PC-9 (cell line): ENCODE data around the gene RGS3. TPM values are rescaled to one million over a fixed set of nuclear protein-coding genes. Genes with fewer than 3 reads are reported as not detected.

ENCODE experiments used
- Bru-seq: library from RNA; stranded (reverse); fragments of 400-500 nt; gene quantifications from one replicate; lab custom pipeline; 2021; lab: Mats Ljungman, UMichigan
- BruChase-seq, 2 experiments: library from RNA; stranded (reverse); fragments of 400-500 nt; gene quantifications; one replicate each; lab custom pipeline; 2021; lab: Mats Ljungman, UMichigan
- BruUV-seq: library from RNA; stranded (reverse); fragments of 400-500 nt; replicated peaks from 2 replicates; lab custom pipeline; 2021; lab: Mats Ljungman, UMichigan
- CTCF ChIA-PET: fragments of 300-600 bp; sonication (Branson Sonifier 250); formaldehyde crosslinking; loops from one replicate; lab custom pipeline; 2022; ENCODE audit warnings: antibody characterized with exemption; lab: Charles Lee
- POLR2A ChIA-PET: fragments of 300-600 bp; sonication (Branson Sonifier 250); formaldehyde crosslinking; loops from one replicate; lab custom pipeline; 2022; ENCODE audit warnings: antibody characterized with exemption; ENCODE audit not compliant: unreplicated experiment; lab: Charles Lee
- DNase-seq, 2 experiments: peaks; one replicate each; pipeline versions ENCODE4 v3.0.0 to v3.0.0-alpha.2; 2015 to 2022; ENCODE audit warnings: mixed read lengths in 1 of 2
- H2AFZ ChIP-seq: fragments of 200-600 bp; sonication (generic); 2 replicates; pipeline ENCODE4 v1.8.1; 2017; ENCODE audit warnings: antibody characterized with exemption
- H3F3A ChIP-seq: fragments of 200-600 bp; sonication (generic); 2 replicates; pipeline ENCODE4 v1.8.1; 2017; ENCODE audit warnings: antibody characterized with exemption, mild to moderate bottlenecking, low read depth; ENCODE audit not compliant: insufficient read depth
- H3K27ac ChIP-seq: fragments of 200-600 bp; sonication (generic); 2 replicates; pipeline ENCODE4 v1.6.1; 2016; ENCODE audit warnings: mixed run types
- H3K27me3 ChIP-seq: fragments of 200-600 bp; sonication (generic); 2 replicates; pipeline ENCODE4 v1.6.1; 2016; ENCODE audit warnings: low read depth, mixed run types; ENCODE audit not compliant: insufficient read depth
- H3K36me3 ChIP-seq: fragments of 200-600 bp; sonication (generic); 2 replicates; pipeline ENCODE4 v1.6.1; 2016; ENCODE audit warnings: low read depth, mixed run types
- H3K4me1 ChIP-seq: fragments of 200-600 bp; sonication (generic); replicated peaks from 2 replicates; pipeline ENCODE4 v1.6.1; 2016; ENCODE audit warnings: mixed run types; ENCODE audit not compliant: insufficient read depth
- H3K4me2 ChIP-seq: fragments of 200-600 bp; sonication (generic); 2 replicates; pipeline ENCODE4 v1.6.1; 2017; ENCODE audit warnings: mixed run types
- H3K4me3 ChIP-seq: fragments of 200-600 bp; sonication (generic); 2 replicates; pipeline ENCODE4 v1.6.1; 2016; ENCODE audit warnings: mixed run types
- H3K79me2 ChIP-seq: fragments of 200-600 bp; sonication (generic); 2 replicates; pipeline ENCODE4 v1.6.1; 2017; ENCODE audit warnings: low read depth, mixed run types
- H3K9me2 ChIP-seq: fragments of 200-600 bp; sonication (generic); 2 replicates; pipeline ENCODE4 v1.8.1; 2017; ENCODE audit warnings: mild to moderate bottlenecking; ENCODE audit not compliant: insufficient read depth
- H3K9me3 ChIP-seq: fragments of 200-600 bp; sonication (generic); 2 replicates; pipeline ENCODE4 v1.8.1; 2016; ENCODE audit warnings: low read depth; ENCODE audit not compliant: insufficient read depth
- H4K20me1 ChIP-seq: fragments of 200-600 bp; sonication (generic); 2 replicates; pipeline ENCODE4 v1.8.1; 2017; ENCODE audit not compliant: insufficient read depth
- EZH2 ChIP-seq: fragments of 200-600 bp; sonication (generic); IDR thresholded peaks from 2 replicates; pipeline ENCODE4 v1.8.0; 2017; ENCODE audit warnings: antibody characterized with exemption, low read depth
- intact Hi-C: fragments of 100-400 bp; cut with micrococcal nuclease; formaldehyde crosslinking; loops from one replicate; pipeline ENCODE4 v1.10.0; 2022; ENCODE audit not compliant: unreplicated experiment
- long read RNA-seq: library from polyadenylated mRNA; stranded (forward); transcript quantifications from one replicate; pipeline ENCODE4 v2.0.0, GENCODE V29; 2022
- total RNA-seq: library from RNA; stranded (reverse); gene quantifications from 2 replicates; pipeline ENCODE4 v1.2.3, GENCODE V29; 2021
- TF ChIP-seq, protein P1 (sequence below): fragments of 200-600 bp; sonication (generic); conservative IDR thresholded peaks from 2 replicates; pipeline ENCODE4 v1.6.1; 2017; ENCODE audit warnings: mixed run types, antibody characterized with exemption, mild to moderate bottlenecking, moderate library complexity

RGS3 gene
- total RNA-seq (61.8 and 75.8 TPM in 2 replicates), Bru-seq, nascent RNA (percentile 80 among the genes with signal in this experiment), BruChase-seq, experiment 1, labeled RNA remaining after a 2-hour chase (percentile 67 among the genes with signal in this experiment), BruChase-seq, experiment 2, labeled RNA remaining after a 6-hour chase (percentile 70 among the genes with signal in this experiment)
- long read RNA-seq, full-length matches to known transcripts: 12 of 48 reads
- long read RNA-seq, partial matches to known transcripts: 11 of 48 reads
- long read RNA-seq, other reads (novel, unspliced or antisense): 25 of 48 reads

DNA sequence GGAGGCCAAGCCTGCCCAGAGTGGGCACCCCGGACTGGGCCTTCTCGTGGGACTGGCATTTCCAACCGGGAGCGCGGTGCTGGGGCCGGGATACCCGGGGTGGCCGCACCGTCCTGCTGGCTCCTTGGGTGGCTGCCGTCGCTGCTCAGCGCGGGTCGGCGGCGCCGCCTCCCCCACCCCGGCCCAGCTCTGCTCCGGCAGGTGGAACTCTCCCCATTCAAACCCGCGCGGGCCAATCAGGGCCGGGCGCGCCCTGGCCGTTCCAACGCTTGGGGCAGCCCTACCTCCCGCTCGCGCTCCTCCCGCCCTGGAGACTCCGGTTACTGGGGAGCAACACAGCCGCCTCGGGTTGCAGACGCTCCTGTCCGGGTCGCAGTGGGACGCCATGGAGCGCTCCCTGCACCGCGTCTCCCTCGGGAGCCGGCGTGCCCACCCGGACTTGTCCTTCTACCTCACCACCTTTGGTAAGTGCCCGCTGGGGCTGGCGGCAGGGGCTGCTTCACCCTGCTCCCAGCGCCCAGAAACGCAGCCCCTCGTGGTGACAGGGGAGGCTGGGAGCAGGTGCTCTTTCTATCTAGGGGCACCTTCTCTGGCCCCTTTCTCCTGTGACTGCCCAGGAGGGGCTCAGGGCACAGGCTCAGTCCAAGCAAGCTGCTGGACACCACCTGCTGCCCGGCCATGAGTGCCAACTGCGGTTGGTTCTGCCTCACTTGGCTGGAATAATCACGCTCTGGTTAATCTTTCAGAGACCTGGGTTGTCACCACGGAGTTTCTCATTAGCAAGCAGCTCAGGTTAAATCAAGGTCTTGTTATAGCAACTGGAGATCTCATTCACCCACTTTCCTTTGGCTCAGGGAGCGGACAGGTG is at the start of gene RGS3:
Gene RGS3 (plus strand): TSS at position 310 of the 868 bp plus-strand sequence. CDS start 76 bp downstream, at position 386.
- no peaks in the 10 kb centered on the region for H3F3A ChIP-seq
- ChIA-PET POLR2A (interaction anchor here (0.6 kb wide), 2 partner anchors 21 to 58 kb away, joined by 3 to 4 read pairs; no protein-coding TSS in a partner anchor), CTCF (no interaction called here)
- H3K4me3 ChIP-seq: peak within 1 kb of the TSS; percentile 77
- BruUV-seq: no TSS peak
- peak within 1 kb of the TSS; percentile 94 for H2AFZ ChIP-seq
- no peaks in the 10 kb centered on the region for H3K9me2 ChIP-seq
- H3K27ac ChIP-seq: no peak within 1 kb of the TSS
- H3K4me1 ChIP-seq: peaks cover 31% of the 10 kb centered on the region
- TF ChIP-seq, protein P1, sequence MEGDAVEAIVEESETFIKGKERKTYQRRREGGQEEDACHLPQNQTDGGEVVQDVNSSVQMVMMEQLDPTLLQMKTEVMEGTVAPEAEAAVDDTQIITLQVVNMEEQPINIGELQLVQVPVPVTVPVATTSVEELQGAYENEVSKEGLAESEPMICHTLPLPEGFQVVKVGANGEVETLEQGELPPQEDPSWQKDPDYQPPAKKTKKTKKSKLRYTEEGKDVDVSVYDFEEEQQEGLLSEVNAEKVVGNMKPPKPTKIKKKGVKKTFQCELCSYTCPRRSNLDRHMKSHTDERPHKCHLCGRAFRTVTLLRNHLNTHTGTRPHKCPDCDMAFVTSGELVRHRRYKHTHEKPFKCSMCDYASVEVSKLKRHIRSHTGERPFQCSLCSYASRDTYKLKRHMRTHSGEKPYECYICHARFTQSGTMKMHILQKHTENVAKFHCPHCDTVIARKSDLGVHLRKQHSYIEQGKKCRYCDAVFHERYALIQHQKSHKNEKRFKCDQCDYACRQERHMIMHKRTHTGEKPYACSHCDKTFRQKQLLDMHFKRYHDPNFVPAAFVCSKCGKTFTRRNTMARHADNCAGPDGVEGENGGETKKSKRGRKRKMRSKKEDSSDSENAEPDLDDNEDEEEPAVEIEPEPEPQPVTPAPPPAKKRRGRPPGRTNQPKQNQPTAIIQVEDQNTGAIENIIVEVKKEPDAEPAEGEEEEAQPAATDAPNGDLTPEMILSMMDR: no peak
- TF ChIP-seq EZH2: no peak
- H3K79me2 ChIP-seq: peaks cover 50% of the 10 kb centered on the region
- H3K4me2 ChIP-seq: peak within 1 kb of the TSS; percentile 82
- intact Hi-C loops: no loop called here
- no peaks in the 10 kb centered on the region for H3K9me3 ChIP-seq
- no peaks in the 10 kb centered on the region for H3K27me3 ChIP-seq
- H3K36me3 ChIP-seq: no peaks in the 10 kb centered on the region; the same call in 1 of the 2 replicates
- no peaks in the 10 kb centered on the region for H4K20me1 ChIP-seq
- peak; percentile 76 to 84 for DNase-seq

- CTCF ChIA-PET: no interaction called here
- Histone ChIP-seq H2AFZ (no peak overlapping the region), H4K20me1 (no peaks in the 10 kb centered on the region), H3K27me3 (no peaks in the 10 kb centered on the region), H3K9me2 (no peaks in the 10 kb centered on the region), H3K4me2 (no peak overlapping the region), H3K9me3 (no peaks in the 10 kb centered on the region), H3K4me3 (no peak overlapping the region), H3F3A (peaks cover 6% of the 10 kb centered on the region; the same call in 1 of the 2 replicates), H3K36me3 (no peaks in the 10 kb centered on the region), H3K27ac (no peak overlapping the region), H3K4me1 (peaks cover 6% of the 10 kb centered on the region; the same call in 1 of the 2 replicates), H3K79me2 (no peaks in the 10 kb centered on the region)
- TF ChIP-seq, protein P1: no peak
- no peak for TF ChIP-seq EZH2
- DNase-seq: no peak
- POLR2A ChIA-PET: no interaction called here
- no TSS peak for BruUV-seq
- intact Hi-C loops: no loop called here
Measured at GRCh38 chr9:113416149-113416721, 47.3 kb upstream of the RGS3 start.

DNA sequence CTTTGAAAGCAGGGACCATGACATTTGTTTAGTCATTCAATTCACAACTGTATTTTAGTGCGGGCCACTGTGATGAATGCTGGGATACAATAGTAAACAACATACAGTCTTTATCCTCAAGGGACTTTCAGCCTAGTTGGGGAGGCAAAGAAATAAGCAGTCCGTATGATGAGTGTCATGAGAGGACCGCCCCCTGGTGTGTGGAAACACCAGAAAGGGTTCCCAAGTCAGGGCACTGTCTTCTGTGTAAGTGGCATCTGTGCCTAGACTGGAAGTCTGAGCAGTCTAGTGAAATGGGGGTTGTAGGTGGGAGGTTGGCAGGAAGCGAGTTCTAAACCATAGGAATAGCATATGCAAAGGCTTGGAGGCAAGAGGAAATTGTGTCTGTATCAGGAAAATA is 46.2 kb upstream of the RGS3 start:
- H3K4me1 ChIP-seq: no peaks in the 10 kb centered on the region
- no peak for DNase-seq
- no peak overlapping the region for H3K4me2 ChIP-seq
- no peaks in the 10 kb centered on the region for H3K9me3 ChIP-seq
- BruUV-seq: no TSS peak
- H3K27ac ChIP-seq: no peak overlapping the region
- no peaks in the 10 kb centered on the region for H4K20me1 ChIP-seq
- CTCF ChIA-PET: interaction anchor here (0.6 kb wide), 1 partner anchor 218 kb away, joined by 3 read pairs; no protein-coding TSS in a partner anchor
- H3F3A ChIP-seq: no peaks in the 10 kb centered on the region; the same call in 1 of the 2 replicates
- H3K27me3 ChIP-seq: no peaks in the 10 kb centered on the region
- H3K36me3 ChIP-seq: no peaks in the 10 kb centered on the region
- POLR2A ChIA-PET: no interaction called here
- H3K4me3 ChIP-seq: no peak overlapping the region
- no peak for TF ChIP-seq EZH2
- TF ChIP-seq, protein P1: no peak
- H2AFZ ChIP-seq: no peak overlapping the region
- intact Hi-C loops: no loop called here
- no peaks in the 10 kb centered on the region for H3K9me2 ChIP-seq
- no peaks in the 10 kb centered on the region for H3K79me2 ChIP-seq
